Peyer's patch (tissue), 4 donors: ENCODE results near the gene KLHL29.

Experiments used
- POLR2A ChIP-seq, 2 donors: fragments of 450-650 bp; IDR thresholded peaks; one replicate each; pipeline ENCODE4 v1.5.1; 2017; ENCODE audit warnings: antibody characterized with exemption in 2 of 2, mild to moderate bottlenecking in 2 of 2, moderate library complexity in 2 of 2
- TF ChIP-seq, protein P1 (sequence below), 6 experiments: fragments of 450-650 bp in 4 of 6; fragments of 200-600 bp in 2 of 6; sonication (generic) in 1 of 6; IDR thresholded peaks; one replicate each; pipeline ENCODE4 v1.5.1; 2017 to 2019; ENCODE audit warnings: antibody characterized with exemption in 6 of 6, mild to moderate bottlenecking in 3 of 6, moderate library complexity in 1 of 6

DNA sequence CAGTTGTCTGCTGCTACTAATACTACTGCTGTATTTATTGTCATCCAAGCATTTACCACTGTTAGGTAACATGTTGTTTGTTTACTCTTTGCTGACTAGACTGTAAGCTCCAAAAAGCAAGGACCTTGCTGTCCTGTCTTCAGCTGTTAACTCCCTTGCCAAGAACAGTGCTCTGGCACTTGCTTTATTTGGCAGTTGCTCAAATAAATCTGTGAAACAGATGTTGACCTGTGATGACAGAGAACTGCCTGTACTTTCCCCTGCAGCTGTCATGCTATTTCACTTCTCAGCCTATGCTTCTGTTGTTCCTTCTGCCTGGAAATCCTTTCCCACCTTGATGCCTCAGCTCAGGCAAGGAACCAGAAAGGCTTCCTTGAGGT, 360.7 kb downstream of the KLHL29 start:
- TF ChIP-seq, protein P1, sequence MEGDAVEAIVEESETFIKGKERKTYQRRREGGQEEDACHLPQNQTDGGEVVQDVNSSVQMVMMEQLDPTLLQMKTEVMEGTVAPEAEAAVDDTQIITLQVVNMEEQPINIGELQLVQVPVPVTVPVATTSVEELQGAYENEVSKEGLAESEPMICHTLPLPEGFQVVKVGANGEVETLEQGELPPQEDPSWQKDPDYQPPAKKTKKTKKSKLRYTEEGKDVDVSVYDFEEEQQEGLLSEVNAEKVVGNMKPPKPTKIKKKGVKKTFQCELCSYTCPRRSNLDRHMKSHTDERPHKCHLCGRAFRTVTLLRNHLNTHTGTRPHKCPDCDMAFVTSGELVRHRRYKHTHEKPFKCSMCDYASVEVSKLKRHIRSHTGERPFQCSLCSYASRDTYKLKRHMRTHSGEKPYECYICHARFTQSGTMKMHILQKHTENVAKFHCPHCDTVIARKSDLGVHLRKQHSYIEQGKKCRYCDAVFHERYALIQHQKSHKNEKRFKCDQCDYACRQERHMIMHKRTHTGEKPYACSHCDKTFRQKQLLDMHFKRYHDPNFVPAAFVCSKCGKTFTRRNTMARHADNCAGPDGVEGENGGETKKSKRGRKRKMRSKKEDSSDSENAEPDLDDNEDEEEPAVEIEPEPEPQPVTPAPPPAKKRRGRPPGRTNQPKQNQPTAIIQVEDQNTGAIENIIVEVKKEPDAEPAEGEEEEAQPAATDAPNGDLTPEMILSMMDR (IDR thresholded peaks at IDR 0.05): no peak
- TF ChIP-seq POLR2A (IDR thresholded peaks at IDR 0.05): no peak
